NCI-H524 (cell line): ENCODE measurements around the gene PHF21B.

Source experiments
- DNase-seq, 2 experiments: peaks; one replicate each; lab custom pipeline; 2025; lab: John Stamatoyannopoulos, UW

The PHF21B gene

GRCh38 chr22:45013138-45013537 is 3.3 kb upstream of the PHF21B start:
- DNase-seq, result no peak

- DNase-seq, result no peak
These were observed 711 bp upstream of the PHF21B start for GRCh38 chr22:45010532-45010900.

- DNase-seq, result peak in 1 of 2 experiments; percentile 63
These were observed 827 bp downstream of the PHF21B start for GRCh38 chr22:45008751-45009605.

- DNase-seq, result peak in 1 of 2 experiments; percentile 44
These were observed 1.6 kb downstream of the PHF21B start for GRCh38 chr22:45008186-45008681.

- peak in 1 of 2 experiments; percentile 9 for DNase-seq
These were observed 2.2 kb downstream of the PHF21B start for GRCh38 chr22:45007391-45008185.

GRCh38 chr22:45006964-45007390 is 2.8 kb downstream of the PHF21B start:
- no peak for DNase-seq

- no peak for DNase-seq
These were observed 3.5 kb downstream of the PHF21B start for GRCh38 chr22:45006111-45006963.

GRCh38 chr22:45001653-45002052 is 8.2 kb downstream of the PHF21B start:
- no peak for DNase-seq

- no peak for DNase-seq
These were observed 9.5 kb downstream of the PHF21B start for GRCh38 chr22:45000330-45000729.

- peak in 1 of 2 experiments; percentile 9 for DNase-seq
These were observed 10.1 kb downstream of the PHF21B start for GRCh38 chr22:44999687-45000086.

GRCh38 chr22:44999231-44999630 is 10.6 kb downstream of the PHF21B start:
- no peak for DNase-seq

GRCh38 chr22:44998296-44998695 is 11.5 kb downstream of the PHF21B start:
- DNase-seq, result no peak

GRCh38 chr22:44997060-44997459 is 12.7 kb downstream of the PHF21B start:
- no peak for DNase-seq

- DNase-seq, result no peak
These were observed 13.2 kb downstream of the PHF21B start for GRCh38 chr22:44996648-44997047.

- DNase-seq, result no peak
These were observed 13.7 kb downstream of the PHF21B start for GRCh38 chr22:44996120-44996519.

GRCh38 chr22:44995715-44996114 is 14.1 kb downstream of the PHF21B start:
- no peak for DNase-seq

GRCh38 chr22:44995105-44995514 is 14.7 kb downstream of the PHF21B start:
- peak in 1 of 2 experiments; percentile 46 for DNase-seq

- DNase-seq, result no peak
These were observed 15.3 kb downstream of the PHF21B start for GRCh38 chr22:44994399-44995104.

- no peak for DNase-seq
These were observed 17.6 kb downstream of the PHF21B start for GRCh38 chr22:44992166-44992565.

- DNase-seq, result no peak
These were observed 18.6 kb downstream of the PHF21B start for GRCh38 chr22:44991218-44991617.

GRCh38 chr22:44990810-44991209 is 19.0 kb downstream of the PHF21B start:
- DNase-seq, result no peak
